GM13976 (cell line): ENCODE measurements around the gene DNMT3B.

Source experiments
- DNase-seq: peaks from one replicate; pipeline ENCODE4 v3.0.0; 2012; ENCODE audit warnings: low spot score
- CTCF ChIP-seq: IDR thresholded peaks from 2 replicates; pipeline ENCODE4 v1.5.1; 2012; ENCODE audit warnings: borderline replicate concordance, mild to moderate bottlenecking; ENCODE audit not compliant: insufficient read depth; ENCODE audit errors: extremely low read depth, missing control alignments, control extremely low read depth
- in situ Hi-C: fragments of 300-500 bp; cut with MboI; formaldehyde crosslinking; loops from one replicate; pipeline ENCODE4 v1.12.0; 2022; ENCODE audit warnings: low sequenced_read_pairs, mixed read lengths, inconsistent platforms; ENCODE audit not compliant: unreplicated experiment

DNMT3B gene

GRCh38 chr20:32820698-32821377 is 58.7 kb downstream of the DNMT3B start:
- no peak for TF ChIP-seq CTCF
- in situ Hi-C loops = no loop called here
- no peak for DNase-seq

DNA sequence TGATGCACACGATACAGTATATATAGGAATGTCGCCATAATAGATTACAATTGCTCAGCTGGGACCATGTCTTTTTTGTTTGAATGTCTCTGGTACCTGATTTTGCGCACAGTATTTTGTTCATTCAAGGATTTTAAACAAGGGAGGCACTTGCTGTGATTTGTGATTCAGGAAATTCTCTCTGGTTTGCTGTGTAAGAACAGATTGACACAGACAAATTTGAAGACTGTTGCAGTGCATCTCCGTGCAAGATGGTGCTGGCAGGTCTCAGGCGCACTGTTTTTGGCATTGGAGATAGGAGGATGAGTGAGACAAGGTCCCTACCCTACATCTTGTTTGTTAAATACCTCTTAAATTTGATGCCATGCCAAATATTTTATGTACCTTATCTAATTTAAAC is 60.0 kb downstream of the DNMT3B start:
- in situ Hi-C loops = no loop called here
- no peak for DNase-seq
- no peak for TF ChIP-seq CTCF

GRCh38 chr20:32823078-32823477 is 60.9 kb downstream of the DNMT3B start:
- in situ Hi-C loops = no loop called here
- no peak for DNase-seq
- TF ChIP-seq CTCF = no peak

DNA sequence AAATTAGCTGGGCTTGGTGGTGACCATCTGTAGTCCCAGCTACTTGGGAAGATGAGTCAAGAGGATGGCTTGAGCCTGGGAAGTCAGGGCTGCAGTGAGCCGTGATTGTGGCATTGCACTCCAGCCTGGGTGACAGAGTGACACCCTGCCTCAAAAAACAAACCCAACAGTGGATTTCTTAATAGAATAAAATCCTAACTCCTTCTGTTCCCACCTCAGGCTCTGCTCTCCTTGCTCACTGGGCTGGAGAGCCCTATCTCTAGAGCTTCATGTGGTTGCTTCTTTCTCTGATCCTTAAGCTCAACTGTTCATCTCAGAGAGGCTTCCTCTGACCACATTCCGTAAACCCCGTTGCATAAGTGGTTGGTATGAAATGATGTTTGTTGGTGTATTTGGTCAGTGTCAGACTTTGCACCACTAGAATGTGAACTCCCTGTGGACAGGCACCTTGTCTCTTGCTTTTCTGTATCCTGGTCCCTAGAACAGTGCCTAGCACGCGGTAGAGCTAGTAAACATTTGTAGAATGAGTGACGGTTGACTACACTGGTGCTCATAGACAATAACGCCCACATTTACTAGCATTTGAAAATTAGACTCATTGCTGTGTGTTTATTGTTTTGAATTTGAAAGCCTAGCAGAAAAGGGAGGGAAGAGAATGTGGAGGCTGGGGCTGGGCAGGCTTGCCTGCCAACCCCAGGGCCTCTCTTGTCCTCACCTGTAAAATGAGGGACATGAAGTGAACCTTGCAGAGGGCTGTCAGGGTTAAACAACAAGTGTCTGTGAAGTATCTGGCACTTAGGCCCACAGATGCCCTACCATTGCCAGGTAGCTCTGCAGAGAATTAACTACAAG is 61.8 kb downstream of the DNMT3B start:
- DNase-seq = no peak
- in situ Hi-C loops = no loop called here
- TF ChIP-seq CTCF = no peak

DNA sequence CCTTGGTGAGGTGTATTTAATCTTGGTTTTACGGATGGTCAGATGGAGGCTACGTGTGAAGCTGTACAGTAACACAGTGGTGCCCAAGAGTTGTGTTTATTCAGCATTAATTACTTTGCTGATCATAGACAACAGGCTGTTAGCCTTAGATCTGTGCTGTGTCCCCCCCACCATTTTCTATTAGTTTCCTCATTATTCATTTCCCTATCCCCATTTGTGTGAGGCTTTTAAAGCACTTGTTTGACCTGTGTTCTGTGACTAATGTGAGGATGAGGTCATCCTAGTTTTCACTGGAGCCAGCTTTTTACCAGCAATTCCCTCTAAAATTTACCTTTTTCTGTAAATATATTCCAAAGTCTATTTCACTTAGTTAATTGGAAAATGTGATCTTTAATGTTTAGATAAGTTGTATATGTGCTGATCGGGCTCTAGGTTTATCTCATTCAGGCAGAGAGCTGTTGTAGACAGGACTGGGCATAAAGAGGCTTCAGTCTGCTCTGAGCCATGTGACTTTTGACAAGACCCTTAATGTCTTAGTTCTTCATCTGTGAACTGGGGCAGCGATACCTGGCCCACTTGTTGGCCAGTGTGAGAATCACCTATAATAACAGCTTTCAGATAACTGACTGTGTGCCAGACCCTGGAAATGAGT is 66.0 kb downstream of the DNMT3B start:
- TF ChIP-seq CTCF = no peak
- DNase-seq = no peak
- in situ Hi-C loops = no loop called here

DNA sequence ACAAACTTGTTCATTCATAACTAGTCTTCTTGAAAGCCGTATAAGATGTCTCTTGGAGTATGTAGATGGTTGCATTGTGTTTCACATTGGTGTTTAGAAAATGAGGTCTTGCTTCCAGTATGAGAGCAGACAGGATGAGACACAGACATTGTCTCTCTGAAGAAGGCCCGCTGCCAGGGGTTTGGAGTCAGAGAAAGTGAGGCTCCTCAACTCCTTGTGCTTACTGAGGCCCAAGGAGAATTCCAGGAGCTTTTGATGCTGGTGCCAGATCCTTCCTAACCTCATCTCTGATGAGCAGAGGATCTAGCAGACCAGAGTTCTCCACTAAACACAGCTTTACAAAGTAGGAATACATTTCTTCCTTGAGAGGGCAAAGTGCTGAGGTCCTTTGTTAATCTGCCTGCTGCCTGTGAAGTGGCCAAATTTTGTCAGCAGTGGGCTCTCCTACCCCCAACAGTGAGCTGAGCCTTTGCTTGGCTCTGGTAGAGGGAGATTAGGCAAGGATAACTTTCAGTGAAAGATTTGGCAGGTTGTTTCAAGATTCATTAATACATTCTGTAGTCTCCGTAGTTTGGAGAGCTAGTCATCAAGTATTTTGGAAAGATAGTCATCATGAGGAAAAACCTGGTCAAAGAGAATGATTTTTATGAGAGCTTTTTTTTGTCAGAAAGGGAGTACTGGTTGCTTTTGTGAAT is 67.3 kb downstream of the DNMT3B start:
- in situ Hi-C loops = no loop called here
- DNase-seq = no peak
- TF ChIP-seq CTCF = no peak
